Thyroid gland (tissue), 4 donors: ENCODE measurements around the gene CMKLR1. TPM values are rescaled to one million over a fixed set of nuclear protein-coding genes. Genes with fewer than 3 reads are reported as not detected.

Experiments
- DNase-seq, 2 donors: peaks; one replicate each; pipeline ENCODE4 v3.0.0-alpha.2; 2019
- H3K27ac ChIP-seq, 3 donors: fragments of 200-600 bp; sonication (generic); 1 replicate in 2 of 3; 2 replicates in 1 of 3; pipeline ENCODE4 v1.5.1; 2016 to 2019; ENCODE audit warnings: mild to moderate bottlenecking in 1 of 3, moderate library complexity in 1 of 3
- H3K27me3 ChIP-seq: fragments of 200-600 bp; sonication (generic); one replicate; pipeline ENCODE4 v1.5.1; 2019
- H3K36me3 ChIP-seq, 2 donors: fragments of 200-600 bp; sonication (generic); one replicate each; pipeline ENCODE4 v1.5.1; 2016 to 2019
- H3K4me1 ChIP-seq, 2 donors: fragments of 200-600 bp; sonication (generic); one replicate each; pipeline ENCODE4 v1.5.1; 2017 to 2019
- H3K4me3 ChIP-seq, 3 donors: fragments of 200-600 bp; sonication (generic); replicated peaks in 1 of 3; 1 replicate in 2 of 3; 2 replicates in 1 of 3; pipeline ENCODE4 v1.5.1; 2016; ENCODE audit warnings: mild to moderate bottlenecking in 1 of 3
- H3K9me3 ChIP-seq: fragments of 200-600 bp; sonication (generic); one replicate; pipeline ENCODE4 v1.5.1; 2017
- CTCF ChIP-seq, 6 experiments: fragments of 200-600 bp in 3 of 6; fragments of 450-650 bp in 3 of 6; sonication (generic) in 3 of 6; IDR thresholded peaks; one replicate each; pipeline ENCODE4 v1.5.1; 2016 to 2019; ENCODE audit warnings: antibody characterized with exemption in 6 of 6, mild to moderate bottlenecking in 2 of 6, inconsistent platforms in 1 of 6, moderate library complexity in 1 of 6
- POLR2A ChIP-seq, 2 donors: fragments of 450-650 bp; IDR thresholded peaks; one replicate each; pipeline ENCODE4 v1.6.1; 2017; ENCODE audit warnings: antibody characterized with exemption in 2 of 2, mild to moderate bottlenecking in 2 of 2, moderate library complexity in 1 of 2
- WGBS, 2 donors: methylation state at CpG; one replicate each; pipeline ENCODE4 v1.1.5; 2017; 5-methylcytosine and 5-hydroxymethylcytosine counted together
- intact Hi-C: fragments of 100-400 bp; cut with DNase I; formaldehyde crosslinking; loops from one replicate; pipeline ENCODE4 v1.15.1; 2023
- total RNA-seq, 4 donors: library from RNA; depleted of rRNA; stranded (reverse); fragments of >200 nt; gene quantifications; one replicate each; pipeline ENCODE4 v1.2.3, GENCODE V29; 2016

Gene CMKLR1
- total RNA-seq, 4 donors from 2014 or later: 6.3 to 15.8 (median 12.2) TPM

- Histone ChIP-seq H3K27ac (no peak overlapping the region), H3K36me3 (no peaks in the 10 kb centered on the region), H3K9me3 (no peaks in the 10 kb centered on the region), H3K27me3 (no peaks in the 10 kb centered on the region), H3K4me1 (no peaks in the 10 kb centered on the region), H3K4me3 (no peak overlapping the region)
- TF ChIP-seq POLR2A (IDR thresholded peaks at IDR 0.05) (no peak), CTCF (IDR thresholded peaks at IDR 0.05) (no peak)
- intact Hi-C loops: no loop called here
- no peak for DNase-seq
- 54 to 56% methylated on average over 4 of the region's 4 CpGs for WGBS, 2 donors
Measured at GRCh38 chr12:108375986-108376663, 37.0 kb upstream of the CMKLR1 start.

- H3K9me3 ChIP-seq: no peaks in the 10 kb centered on the region
- H3K27ac ChIP-seq: no peak overlapping the region
- DNase-seq: no peak
- TF ChIP-seq CTCF (IDR thresholded peaks at IDR 0.05): no peak
- no peak for TF ChIP-seq POLR2A (IDR thresholded peaks at IDR 0.05)
- no peaks in the 10 kb centered on the region for H3K27me3 ChIP-seq
- intact Hi-C loops: no loop called here
- no peak overlapping the region for H3K4me3 ChIP-seq
- H3K4me1 ChIP-seq: no peaks in the 10 kb centered on the region
- no peaks in the 10 kb centered on the region for H3K36me3 ChIP-seq
- 74 to 90% methylated on average over 2 of the region's 2 CpGs for WGBS, 2 donors
Measured at GRCh38 chr12:108374596-108375320, 35.6 kb upstream of the CMKLR1 start.

GRCh38 chr12:108373111-108373510, 34.0 kb upstream of the CMKLR1 start:
- TF ChIP-seq CTCF (IDR thresholded peaks at IDR 0.05) (no peak), POLR2A (IDR thresholded peaks at IDR 0.05) (no peak)
- DNase-seq: no peak
- intact Hi-C loops: no loop called here

GRCh38 chr12:108371801-108372344, 32.8 kb upstream of the CMKLR1 start:
- 51 to 53% methylated on average over 6 of the region's 6 CpGs for WGBS, 2 donors
- DNase-seq: peak in 1 of 2 donors; percentile 4
- no peaks in the 10 kb centered on the region for H3K36me3 ChIP-seq
- H3K9me3 ChIP-seq: no peaks in the 10 kb centered on the region
- H3K4me1 ChIP-seq: no peaks in the 10 kb centered on the region
- no peak overlapping the region for H3K4me3 ChIP-seq
- no peak overlapping the region for H3K27ac ChIP-seq
- intact Hi-C loops: no loop called here
- TF ChIP-seq POLR2A (IDR thresholded peaks at IDR 0.05) (no peak), CTCF (IDR thresholded peaks at IDR 0.05) (no peak)
- H3K27me3 ChIP-seq: no peaks in the 10 kb centered on the region

More at GRCh38 chr12:108373111-108373510, 34.0 kb upstream of the CMKLR1 start:
- 0 to 12% methylated on average over 1 of the region's 1 CpG for WGBS, 2 donors
- Histone ChIP-seq H3K27me3 (no peaks in the 10 kb centered on the region), H3K4me1 (no peaks in the 10 kb centered on the region), H3K4me3 (no peak overlapping the region), H3K36me3 (no peaks in the 10 kb centered on the region), H3K9me3 (no peaks in the 10 kb centered on the region), H3K27ac (no peak overlapping the region)

GRCh38 chr12:108370415-108370814, 31.3 kb upstream of the CMKLR1 start:
- intact Hi-C loops: no loop called here
- WGBS, 2 donors: 70 to 80% methylated on average over 5 of the region's 5 CpGs
- Histone ChIP-seq H3K36me3 (no peaks in the 10 kb centered on the region), H3K9me3 (no peaks in the 10 kb centered on the region), H3K27ac (no peak overlapping the region), H3K4me1 (no peaks in the 10 kb centered on the region), H3K27me3 (no peaks in the 10 kb centered on the region), H3K4me3 (no peak overlapping the region)
- DNase-seq: no peak
- TF ChIP-seq POLR2A (IDR thresholded peaks at IDR 0.05): no peak
- TF ChIP-seq CTCF (IDR thresholded peaks at IDR 0.05): no peak
